ENCODE data around the gene UNC119B.

GRCh38 chr12:120678572-120678971 lies 31.7 kb upstream of the UNC119B start:
- TF ChIP-seq CTCF (IDR thresholded peaks at IDR 0.05; ENCODE audit: insufficient read depth, low read length), result no peak
- no peak for TF ChIP-seq POLR2AphosphoS5 (IDR thresholded peaks at IDR 0.05; ENCODE audit: low read depth)
- no peak for TF ChIP-seq REST (IDR thresholded peaks at IDR 0.05; ENCODE audit: insufficient replicate concordance, low read depth)
